K562 (cell line): ENCODE measurements around the gene SAA2. TPM values are rescaled to one million over a fixed set of nuclear protein-coding genes. Genes with fewer than 3 reads are reported as not detected.

Experiments used
- JUNB ChIP-seq: fragments of 450-650 bp; formaldehyde crosslinking; conservative IDR thresholded peaks from 2 replicates; pipeline ENCODE4 v1.4.0; 2020; ENCODE audit warnings: mild to moderate bottlenecking
- KLF1 ChIP-seq: fragments of 450-650 bp; IDR thresholded peaks from 2 replicates; pipeline ENCODE4 v1.6.1; 2016; ENCODE audit warnings: missing genetic modification characterization, missing compliant biosample characterization
- MLX ChIP-seq, 2 experiments: fragments of 450-650 bp in 1 of 2; sonication (generic) in 1 of 2; formaldehyde crosslinking; conservative IDR thresholded peaks; 2 replicates each; pipeline versions ENCODE4 v1.4.0 to v1.8.1; 2020 to 2022; ENCODE audit warnings: mild to moderate bottlenecking in 1 of 2, missing genetic modification reagents in 1 of 2
- MTA3 ChIP-seq: fragments of 450-650 bp; formaldehyde crosslinking; IDR thresholded peaks from 2 replicates; pipeline ENCODE4 v1.6.1; 2017; ENCODE audit warnings: mild to moderate bottlenecking, borderline replicate concordance
- MXD1 ChIP-seq: fragments of 250-450 bp; sonication (Bioruptor Pico); IDR thresholded peaks from 2 replicates; pipeline ENCODE4 v1.8.0; 2021; ENCODE audit warnings: borderline replicate concordance, mild to moderate bottlenecking, moderate library complexity; ENCODE audit not compliant: poor library complexity, severe bottlenecking
- PURB ChIP-seq: sonication (generic); formaldehyde crosslinking; IDR thresholded peaks from 2 replicates; pipeline ENCODE4 v1.9.0; 2021; ENCODE audit warnings: low read depth, mild to moderate bottlenecking, missing genetic modification reagents
- TAF7 ChIP-seq: fragments of 450-650 bp; IDR thresholded peaks from 2 replicates; pipeline ENCODE4 v1.6.1; 2016; ENCODE audit warnings: missing genetic modification characterization, missing compliant biosample characterization
- ZNF324 ChIP-seq: fragments of 250-450 bp; sonication (Bioruptor Pico); IDR thresholded peaks from 2 replicates; pipeline ENCODE4 v1.4.0; 2020; ENCODE audit warnings: mild to moderate bottlenecking
- polyA plus RNA-seq, 8 experiments: library from polyadenylated mRNA; depleted of rRNA in 4 of 8; stranded (reverse) in 5 of 8; unstranded in 3 of 8; fragments of >200 nt; fragmentation: Nextera tagmentation in 2 of 8; fragmentation: Illumina TruSeq in 1 of 8; extraction: Ambion mirVana in 2 of 8; extraction: Trizol in 1 of 8; gene quantifications; 2 replicates each; pipeline versions ENCODE4 v1.2.1 to v1.2.3, GENCODE V29; 2011 to 2014; ENCODE audit warnings: inconsistent platforms in 1 of 8, missing spikeins in 1 of 8
- total RNA-seq, 7 experiments: library from RNA; depleted of rRNA in 6 of 7; stranded (reverse); fragments of >200 nt in 6 of 7; fragmentation: Illumina TruSeq in 2 of 7; extraction: Trizol in 2 of 7; gene quantifications; 2 replicates each; pipeline versions ENCODE4 v1.2.1 to v1.2.3, GENCODE V29; 2011 to 2021; ENCODE audit warnings: low replicate concordance in 1 of 7
- TF ChIP-seq, protein P1 (sequence below): fragments of 250-450 bp; sonication (Bioruptor Pico); IDR thresholded peaks from 2 replicates; pipeline ENCODE4 v1.4.0; 2020

The SAA2 gene
- total and polyA plus RNA-seq, 9 of the 15 experiments (the other 6 are each of a cell fraction or from before 2014, with no cell fraction given): 4.6 TPM; not detected in 8

- TF ChIP-seq, protein P1, sequence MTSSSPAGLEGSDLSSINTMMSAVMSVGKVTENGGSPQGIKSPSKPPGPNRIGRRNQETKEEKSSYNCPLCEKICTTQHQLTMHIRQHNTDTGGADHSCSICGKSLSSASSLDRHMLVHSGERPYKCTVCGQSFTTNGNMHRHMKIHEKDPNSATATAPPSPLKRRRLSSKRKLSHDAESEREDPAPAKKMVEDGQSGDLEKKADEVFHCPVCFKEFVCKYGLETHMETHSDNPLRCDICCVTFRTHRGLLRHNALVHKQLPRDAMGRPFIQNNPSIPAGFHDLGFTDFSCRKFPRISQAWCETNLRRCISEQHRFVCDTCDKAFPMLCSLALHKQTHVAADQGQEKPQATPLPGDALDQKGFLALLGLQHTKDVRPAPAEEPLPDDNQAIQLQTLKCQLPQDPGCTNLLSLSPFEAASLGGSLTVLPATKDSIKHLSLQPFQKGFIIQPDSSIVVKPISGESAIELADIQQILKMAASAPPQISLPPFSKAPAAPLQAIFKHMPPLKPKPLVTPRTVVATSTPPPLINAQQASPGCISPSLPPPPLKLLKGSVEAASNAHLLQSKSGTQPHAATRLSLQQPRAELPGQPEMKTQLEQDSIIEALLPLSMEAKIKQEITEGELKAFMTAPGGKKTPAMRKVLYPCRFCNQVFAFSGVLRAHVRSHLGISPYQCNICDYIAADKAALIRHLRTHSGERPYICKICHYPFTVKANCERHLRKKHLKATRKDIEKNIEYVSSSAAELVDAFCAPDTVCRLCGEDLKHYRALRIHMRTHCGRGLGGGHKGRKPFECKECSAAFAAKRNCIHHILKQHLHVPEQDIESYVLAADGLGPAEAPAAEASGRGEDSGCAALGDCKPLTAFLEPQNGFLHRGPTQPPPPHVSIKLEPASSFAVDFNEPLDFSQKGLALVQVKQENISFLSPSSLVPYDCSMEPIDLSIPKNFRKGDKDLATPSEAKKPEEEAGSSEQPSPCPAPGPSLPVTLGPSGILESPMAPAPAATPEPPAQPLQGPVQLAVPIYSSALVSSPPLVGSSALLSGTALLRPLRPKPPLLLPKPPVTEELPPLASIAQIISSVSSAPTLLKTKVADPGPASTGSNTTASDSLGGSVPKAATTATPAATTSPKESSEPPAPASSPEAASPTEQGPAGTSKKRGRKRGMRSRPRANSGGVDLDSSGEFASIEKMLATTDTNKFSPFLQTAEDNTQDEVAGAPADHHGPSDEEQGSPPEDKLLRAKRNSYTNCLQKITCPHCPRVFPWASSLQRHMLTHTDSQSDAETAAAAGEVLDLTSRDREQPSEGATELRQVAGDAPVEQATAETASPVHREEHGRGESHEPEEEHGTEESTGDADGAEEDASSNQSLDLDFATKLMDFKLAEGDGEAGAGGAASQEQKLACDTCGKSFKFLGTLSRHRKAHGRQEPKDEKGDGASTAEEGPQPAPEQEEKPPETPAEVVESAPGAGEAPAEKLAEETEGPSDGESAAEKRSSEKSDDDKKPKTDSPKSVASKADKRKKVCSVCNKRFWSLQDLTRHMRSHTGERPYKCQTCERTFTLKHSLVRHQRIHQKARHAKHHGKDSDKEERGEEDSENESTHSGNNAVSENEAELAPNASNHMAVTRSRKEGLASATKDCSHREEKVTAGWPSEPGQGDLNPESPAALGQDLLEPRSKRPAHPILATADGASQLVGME: no peak
- no peak for TF ChIP-seq ZNF324
- TF ChIP-seq MTA3: no peak
- TF ChIP-seq MXD1 (CRISPR knock-in tag): no peak
- TF ChIP-seq JUNB (CRISPR knock-in tag): no peak
- TF ChIP-seq MLX (CRISPR knock-in tag; conservative IDR thresholded peaks at IDR 0.05): no peak
- no peak for TF ChIP-seq TAF7 (tag)
- TF ChIP-seq PURB (CRISPR knock-in tag): no peak
- TF ChIP-seq KLF1 (tag): no peak
- TF ChIP-seq, all 486 proteins: peak for 0
Observed at GRCh38 chr11:18209058-18209457, 39.4 kb downstream of the SAA2 start (continued).
